Lung (tissue), 12 donors: ENCODE results near the gene RNF157. TPM values are rescaled to one million over a fixed set of nuclear protein-coding genes. Genes with fewer than 3 reads are reported as not detected.

ENCODE experiments used
- ATAC-seq: fragments of 200-7000 bp; cut with Tn5 transposase; one replicate; pipeline ENCODE4 v1.9.1; 2020; ENCODE audit warnings: moderate number of reproducible peaks; ENCODE audit not compliant: insufficient read depth, low FRiP score
- DNase-seq, 3 donors: peaks; one replicate each; pipeline ENCODE4 v3.0.0-alpha.2; 2013 to 2017
- H3K27ac ChIP-seq, 2 donors: one replicate each; pipeline ENCODE4 v1.5.1; 2013; ENCODE audit warnings: mild to moderate bottlenecking in 2 of 2, moderate library complexity in 2 of 2, control low read depth in 1 of 2, inconsistent platforms in 1 of 2, low read depth in 1 of 2, low read length in 1 of 2
- H3K27me3 ChIP-seq, 3 donors: one replicate each; pipeline ENCODE4 v1.5.1; 2013; ENCODE audit warnings: low read length in 2 of 3; ENCODE audit not compliant: control insufficient read depth in 3 of 3, insufficient read depth in 3 of 3
- H3K36me3 ChIP-seq, 4 donors: one replicate each; pipeline ENCODE4 v1.5.1; 2013; ENCODE audit warnings: low read length in 4 of 4, mild to moderate bottlenecking in 1 of 4, moderate library complexity in 1 of 4; ENCODE audit not compliant: control insufficient read depth in 4 of 4, insufficient read depth in 4 of 4
- H3K4me1 ChIP-seq, 5 donors: one replicate each; pipeline ENCODE4 v1.5.1; 2013; ENCODE audit warnings: low read length in 5 of 5, mild to moderate bottlenecking in 2 of 5, moderate library complexity in 1 of 5; ENCODE audit not compliant: control insufficient read depth in 5 of 5, insufficient read depth in 5 of 5
- H3K4me3 ChIP-seq: one replicate; pipeline ENCODE4 v1.5.1; 2013; ENCODE audit warnings: mild to moderate bottlenecking, control low read depth, moderate library complexity
- H3K9ac ChIP-seq, 2 donors: one replicate each; pipeline ENCODE4 v1.5.1; 2013; ENCODE audit warnings: low read length in 2 of 2, control low read depth in 1 of 2; ENCODE audit not compliant: insufficient read depth in 1 of 2
- H3K9me3 ChIP-seq, 4 donors: one replicate each; pipeline ENCODE4 v1.5.1; 2013; ENCODE audit warnings: low read length in 3 of 4, mild to moderate bottlenecking in 1 of 4, moderate library complexity in 1 of 4; ENCODE audit not compliant: control insufficient read depth in 4 of 4, insufficient read depth in 3 of 4
- WGBS, 2 donors: extraction: QIAGEN DNeasy Blood & Tissue Kit; methylation state at CpG; one replicate each; pipeline ENCODE4 v1.1.7; 2013; 5-methylcytosine and 5-hydroxymethylcytosine counted together
- polyA plus RNA-seq, 2 donors: library from polyadenylated mRNA; stranded (reverse); fragments of 200-250 nt; gene quantifications; one replicate each; pipeline ENCODE4 v1.2.1, GENCODE V29; 2013
- total RNA-seq, 2 donors: library from RNA; depleted of rRNA in 1 of 2; stranded (reverse); fragments of >200 nt in 1 of 2; gene quantifications; one replicate each; pipeline ENCODE4 v1.2.1, GENCODE V29; 2014 to 2021
- TF ChIP-seq, protein P1 (sequence below): IDR thresholded peaks from 2 replicates; pipeline ENCODE4 v1.5.1; 2012; ENCODE audit warnings: mild to moderate bottlenecking; ENCODE audit errors: control extremely low read depth, extremely low read depth
- donor health status: control.
- donor health status: control.
- donor health status: Bipolar disorder and iron deficiency.
- donor health status: healthy.
- donor health status: DM: yes; HTN: yes; CAD: no.

Gene RNF157
- total and polyA plus RNA-seq, 4 donors, result 0.88 to 2.5 (median 1.8) TPM

DNA sequence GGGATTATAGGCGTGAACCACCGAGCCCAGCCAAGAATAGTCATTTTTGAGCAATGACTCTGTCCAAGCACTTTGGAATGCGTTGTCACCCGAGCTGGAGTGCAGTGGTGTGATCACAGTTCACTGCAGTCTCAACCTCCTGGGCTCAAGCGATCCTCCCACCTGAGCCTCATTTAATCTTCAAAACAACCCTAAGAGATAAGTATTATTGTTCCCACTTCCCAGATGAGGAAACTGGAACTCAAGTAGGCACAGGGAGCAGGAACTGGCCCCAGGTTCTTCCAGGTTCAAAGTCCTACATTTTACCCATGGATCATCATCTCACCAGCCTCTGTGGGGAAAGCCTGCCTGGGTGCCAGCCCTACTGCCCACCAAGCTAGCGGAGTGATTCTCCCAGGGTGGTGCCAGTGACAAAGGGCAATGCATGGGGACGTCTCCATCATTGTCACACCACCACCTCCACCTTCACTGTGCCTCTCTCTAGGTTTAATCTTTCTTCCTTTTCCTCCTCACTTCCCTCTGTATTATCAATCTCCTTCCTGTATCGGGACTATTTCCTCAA, 11.3 kb upstream of the RNF157 start:
- H3K9ac ChIP-seq, result no peak overlapping the region
- no peak overlapping the region for H3K4me3 ChIP-seq
- ATAC-seq (no peak), DNase-seq (no peak)
- TF ChIP-seq, protein P1, sequence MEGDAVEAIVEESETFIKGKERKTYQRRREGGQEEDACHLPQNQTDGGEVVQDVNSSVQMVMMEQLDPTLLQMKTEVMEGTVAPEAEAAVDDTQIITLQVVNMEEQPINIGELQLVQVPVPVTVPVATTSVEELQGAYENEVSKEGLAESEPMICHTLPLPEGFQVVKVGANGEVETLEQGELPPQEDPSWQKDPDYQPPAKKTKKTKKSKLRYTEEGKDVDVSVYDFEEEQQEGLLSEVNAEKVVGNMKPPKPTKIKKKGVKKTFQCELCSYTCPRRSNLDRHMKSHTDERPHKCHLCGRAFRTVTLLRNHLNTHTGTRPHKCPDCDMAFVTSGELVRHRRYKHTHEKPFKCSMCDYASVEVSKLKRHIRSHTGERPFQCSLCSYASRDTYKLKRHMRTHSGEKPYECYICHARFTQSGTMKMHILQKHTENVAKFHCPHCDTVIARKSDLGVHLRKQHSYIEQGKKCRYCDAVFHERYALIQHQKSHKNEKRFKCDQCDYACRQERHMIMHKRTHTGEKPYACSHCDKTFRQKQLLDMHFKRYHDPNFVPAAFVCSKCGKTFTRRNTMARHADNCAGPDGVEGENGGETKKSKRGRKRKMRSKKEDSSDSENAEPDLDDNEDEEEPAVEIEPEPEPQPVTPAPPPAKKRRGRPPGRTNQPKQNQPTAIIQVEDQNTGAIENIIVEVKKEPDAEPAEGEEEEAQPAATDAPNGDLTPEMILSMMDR, result no peak
- no peaks in the 10 kb centered on the region for H3K27me3 ChIP-seq
- H3K27ac ChIP-seq, result peak overlapping the region in 1 of 2 donors; percentile 90
- no peaks in the 10 kb centered on the region for H3K9me3 ChIP-seq
- H3K4me1 ChIP-seq, result peaks cover 0 to 11% (median 3%) of the 10 kb centered on the region in 5 donors
- H3K36me3 ChIP-seq, result no peaks in the 10 kb centered on the region
- 78 to 82% methylated on average over 8 of the region's 8 CpGs for WGBS, 2 donors

DNA sequence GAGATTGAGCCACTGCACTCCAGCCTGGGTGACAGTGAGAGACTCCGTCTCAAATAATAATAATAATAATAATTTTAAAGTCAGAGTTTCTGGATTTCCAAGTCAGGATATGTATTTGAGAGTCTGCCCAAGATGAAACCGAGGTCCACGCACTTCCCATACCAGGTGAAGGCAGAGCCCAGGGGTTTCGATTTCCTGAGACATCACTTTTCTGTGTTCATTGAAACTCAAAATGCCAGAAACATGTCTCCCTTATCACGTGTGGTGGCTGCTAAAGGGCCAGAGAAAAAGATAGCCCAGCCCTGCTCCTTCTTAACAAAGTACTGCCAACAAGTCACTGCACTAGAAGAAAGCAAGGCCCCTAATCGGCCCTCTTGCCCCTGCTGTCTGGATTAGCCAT, 9.8 kb upstream of the RNF157 start:
- no peaks in the 10 kb centered on the region for H3K9me3 ChIP-seq
- peaks cover 0 to 14% (median 3%) of the 10 kb centered on the region in 5 donors for H3K4me1 ChIP-seq
- H3K4me3 ChIP-seq, result no peak overlapping the region
- ATAC-seq (no peak), DNase-seq (no peak)
- 94 to 95% methylated on average over 6 of the region's 6 CpGs for WGBS, 2 donors
- no peaks in the 10 kb centered on the region for H3K27me3 ChIP-seq
- H3K27ac ChIP-seq, result no peak overlapping the region
- TF ChIP-seq, protein P1, result no peak
- H3K36me3 ChIP-seq, result no peaks in the 10 kb centered on the region
- H3K9ac ChIP-seq, result no peak overlapping the region

DNA sequence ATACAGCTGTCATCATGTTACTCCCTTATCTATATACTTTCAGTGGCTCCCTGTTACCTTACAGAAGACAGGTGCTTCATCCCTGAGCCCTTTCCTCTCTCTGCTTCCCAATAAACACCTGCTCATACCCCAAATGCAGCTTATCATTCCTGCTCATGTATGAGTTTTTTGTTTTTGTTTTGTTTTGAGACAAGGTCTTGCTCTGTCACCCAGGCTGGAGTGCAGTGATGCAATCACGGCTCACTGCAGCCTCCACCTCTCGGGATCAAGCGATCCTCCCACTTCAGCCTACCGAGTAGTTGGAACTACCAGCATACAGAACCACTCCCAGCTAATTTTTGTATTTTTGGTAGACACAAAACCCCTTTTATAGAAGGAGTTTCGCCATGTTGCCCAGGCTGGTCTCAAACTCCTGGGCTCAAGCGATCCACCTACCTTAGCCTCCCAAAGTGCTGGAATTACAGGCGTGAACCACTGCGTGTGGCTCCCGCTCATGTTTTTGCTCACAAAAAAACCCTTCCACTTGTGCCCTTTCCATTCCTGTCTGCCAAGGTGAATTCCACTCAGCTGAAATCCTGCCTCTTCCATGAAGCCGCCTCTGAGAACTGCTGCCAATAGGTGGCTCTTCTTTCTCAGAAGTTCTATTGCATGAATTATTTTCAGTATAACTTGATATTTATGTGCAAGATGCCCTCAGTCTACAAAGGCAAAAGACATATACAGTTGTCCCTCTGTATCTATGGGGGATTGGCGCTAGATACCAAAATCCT, 7.9 kb upstream of the RNF157 start:
- 71 to 79% methylated on average over 11 of the region's 11 CpGs for WGBS, 2 donors
- H3K9ac ChIP-seq, result no peak overlapping the region
- no peak overlapping the region for H3K4me3 ChIP-seq
- H3K36me3 ChIP-seq, result no peaks in the 10 kb centered on the region
- no peak overlapping the region for H3K27ac ChIP-seq
- peaks cover 0 to 11% (median 0%) of the 10 kb centered on the region in 5 donors for H3K4me1 ChIP-seq
- no peak for ATAC-seq
- no peaks in the 10 kb centered on the region for H3K9me3 ChIP-seq
- TF ChIP-seq, protein P1, result no peak
- DNase-seq, result no peak
- H3K27me3 ChIP-seq, result no peaks in the 10 kb centered on the region
